C4-2B (cell line): ENCODE measurements around the gene CTNNA2.

Experiments used
- ZFX ChIP-seq: fragments of 450-650 bp; IDR thresholded peaks from 2 replicates; pipeline ENCODE4 v1.6.1; 2017
- TF ChIP-seq, protein P1 (sequence below): fragments of 450-650 bp; conservative IDR thresholded peaks from 2 replicates; pipeline ENCODE4 v1.5.1; 2017; ENCODE audit warnings: mild to moderate bottlenecking

DNA sequence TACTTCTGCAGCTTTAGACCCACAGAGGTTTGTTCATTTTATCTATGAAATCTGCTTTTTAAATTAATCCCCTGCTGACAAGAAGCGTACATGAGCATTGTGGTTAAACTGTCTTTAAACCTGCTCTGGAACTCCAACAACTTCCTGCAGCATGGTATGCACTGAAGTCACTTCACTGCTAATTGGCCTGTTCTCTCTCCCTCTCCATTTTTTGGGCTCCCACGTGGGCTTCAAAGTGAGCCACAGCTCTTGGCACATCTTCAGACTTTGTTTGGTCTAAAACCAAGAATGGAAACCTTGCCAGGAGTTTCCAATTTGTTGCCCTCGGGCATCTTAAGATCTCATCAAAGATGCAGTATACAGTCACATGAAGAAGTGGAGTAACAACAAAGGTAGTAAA lies 480.3 kb downstream of the CTNNA2 start:
- TF ChIP-seq, protein P1, sequence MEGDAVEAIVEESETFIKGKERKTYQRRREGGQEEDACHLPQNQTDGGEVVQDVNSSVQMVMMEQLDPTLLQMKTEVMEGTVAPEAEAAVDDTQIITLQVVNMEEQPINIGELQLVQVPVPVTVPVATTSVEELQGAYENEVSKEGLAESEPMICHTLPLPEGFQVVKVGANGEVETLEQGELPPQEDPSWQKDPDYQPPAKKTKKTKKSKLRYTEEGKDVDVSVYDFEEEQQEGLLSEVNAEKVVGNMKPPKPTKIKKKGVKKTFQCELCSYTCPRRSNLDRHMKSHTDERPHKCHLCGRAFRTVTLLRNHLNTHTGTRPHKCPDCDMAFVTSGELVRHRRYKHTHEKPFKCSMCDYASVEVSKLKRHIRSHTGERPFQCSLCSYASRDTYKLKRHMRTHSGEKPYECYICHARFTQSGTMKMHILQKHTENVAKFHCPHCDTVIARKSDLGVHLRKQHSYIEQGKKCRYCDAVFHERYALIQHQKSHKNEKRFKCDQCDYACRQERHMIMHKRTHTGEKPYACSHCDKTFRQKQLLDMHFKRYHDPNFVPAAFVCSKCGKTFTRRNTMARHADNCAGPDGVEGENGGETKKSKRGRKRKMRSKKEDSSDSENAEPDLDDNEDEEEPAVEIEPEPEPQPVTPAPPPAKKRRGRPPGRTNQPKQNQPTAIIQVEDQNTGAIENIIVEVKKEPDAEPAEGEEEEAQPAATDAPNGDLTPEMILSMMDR = no peak
- TF ChIP-seq ZFX = no peak
